HCT116 (cell line): ENCODE results near the gene SCCPDH.

Source experiments
- JUND ChIP-seq: IDR thresholded peaks from 2 replicates; pipeline ENCODE4 v1.6.1; 2012
- YY1 ChIP-seq: IDR thresholded peaks from 2 replicates; pipeline ENCODE4 v1.6.1; 2011; ENCODE audit warnings: low read length, low read depth, moderate library complexity, mild to moderate bottlenecking; ENCODE audit not compliant: insufficient replicate concordance; ENCODE audit errors: extremely low read depth
- TF ChIP-seq, protein P1 (sequence below), 3 experiments: fragments of 200-600 bp in 1 of 3; sonication (generic) in 1 of 3; IDR thresholded peaks in 2 of 3; conservative IDR thresholded peaks in 1 of 3; 2 replicates each; pipeline ENCODE4 v1.5.1; 2012 to 2017; ENCODE audit warnings: low read depth in 2 of 3, low read length in 2 of 3, antibody characterized with exemption in 1 of 3, borderline replicate concordance in 1 of 3, control low read depth in 1 of 3, mild to moderate bottlenecking in 1 of 3, mixed read lengths in 1 of 3, mixed run types in 1 of 3, moderate library complexity in 1 of 3; ENCODE audit not compliant: insufficient read depth in 1 of 3

DNA sequence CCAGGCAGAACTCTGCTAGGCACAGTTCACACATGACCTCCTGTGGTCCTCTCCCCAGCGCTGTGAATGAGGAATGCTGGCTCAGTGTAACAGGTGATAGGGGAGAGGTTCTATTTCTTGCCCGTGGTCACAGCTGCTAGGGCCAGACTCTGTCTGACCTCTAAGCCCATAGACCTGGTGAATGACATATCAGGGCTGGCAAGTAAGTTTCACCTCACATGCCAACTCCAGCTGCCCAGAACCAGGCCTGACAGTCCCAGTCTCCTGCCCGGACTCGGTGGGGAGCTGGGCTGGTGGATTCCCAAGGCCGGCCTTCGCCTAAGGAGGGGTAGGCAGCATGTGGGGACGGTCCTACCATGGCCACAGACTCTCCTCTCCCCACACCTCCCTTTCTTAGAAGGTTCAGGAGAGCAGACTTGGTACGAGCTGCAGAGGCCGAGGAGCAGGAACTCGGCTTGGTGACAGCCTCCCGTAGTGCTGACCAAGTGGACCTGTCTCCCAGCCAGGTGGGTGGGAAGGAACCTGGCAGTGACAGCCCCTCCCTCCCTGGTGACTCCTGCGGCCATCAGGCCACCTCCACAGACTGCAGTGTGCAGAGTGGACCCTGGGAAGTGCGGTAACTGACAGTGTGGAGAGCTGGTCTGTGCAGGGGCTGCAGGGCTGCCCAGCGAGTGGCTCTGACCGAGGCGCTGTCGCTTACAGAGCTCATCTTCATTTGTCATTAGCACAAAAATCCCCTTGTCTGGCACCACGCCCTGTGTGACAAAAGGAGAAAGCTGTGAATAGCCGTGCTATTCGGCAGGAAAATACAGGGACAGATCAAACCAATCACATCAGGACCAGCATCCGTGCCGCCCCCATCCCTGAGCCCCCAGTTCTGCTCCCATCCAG, 74.6 kb downstream of the SCCPDH start:
- no peak for TF ChIP-seq JUND
- TF ChIP-seq, protein P1, sequence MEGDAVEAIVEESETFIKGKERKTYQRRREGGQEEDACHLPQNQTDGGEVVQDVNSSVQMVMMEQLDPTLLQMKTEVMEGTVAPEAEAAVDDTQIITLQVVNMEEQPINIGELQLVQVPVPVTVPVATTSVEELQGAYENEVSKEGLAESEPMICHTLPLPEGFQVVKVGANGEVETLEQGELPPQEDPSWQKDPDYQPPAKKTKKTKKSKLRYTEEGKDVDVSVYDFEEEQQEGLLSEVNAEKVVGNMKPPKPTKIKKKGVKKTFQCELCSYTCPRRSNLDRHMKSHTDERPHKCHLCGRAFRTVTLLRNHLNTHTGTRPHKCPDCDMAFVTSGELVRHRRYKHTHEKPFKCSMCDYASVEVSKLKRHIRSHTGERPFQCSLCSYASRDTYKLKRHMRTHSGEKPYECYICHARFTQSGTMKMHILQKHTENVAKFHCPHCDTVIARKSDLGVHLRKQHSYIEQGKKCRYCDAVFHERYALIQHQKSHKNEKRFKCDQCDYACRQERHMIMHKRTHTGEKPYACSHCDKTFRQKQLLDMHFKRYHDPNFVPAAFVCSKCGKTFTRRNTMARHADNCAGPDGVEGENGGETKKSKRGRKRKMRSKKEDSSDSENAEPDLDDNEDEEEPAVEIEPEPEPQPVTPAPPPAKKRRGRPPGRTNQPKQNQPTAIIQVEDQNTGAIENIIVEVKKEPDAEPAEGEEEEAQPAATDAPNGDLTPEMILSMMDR (IDR thresholded peaks at IDR 0.05 in 2 of 3, conservative IDR thresholded peaks at IDR 0.05 in 1 of 3; ENCODE audit: borderline replicate concordance in 1 of 3, insufficient read depth in 1 of 3, low read depth in 2 of 3, low read length in 2 of 3): no peak
- no peak for TF ChIP-seq YY1
